ENCODE measurements around the gene RGSL1. TPM values are rescaled to one million over a fixed set of nuclear protein-coding genes. Genes with fewer than 3 reads are reported as not detected.
"Not testable (repeated sequence)": the region's sequence is repeated elsewhere in the genome, so short reads cannot be mapped to it uniquely, and the experiment has no call there.

The RGSL1 gene
- total and polyA plus RNA-seq, 2 donors, result 0.02 TPM; not detected in 1

DNA sequence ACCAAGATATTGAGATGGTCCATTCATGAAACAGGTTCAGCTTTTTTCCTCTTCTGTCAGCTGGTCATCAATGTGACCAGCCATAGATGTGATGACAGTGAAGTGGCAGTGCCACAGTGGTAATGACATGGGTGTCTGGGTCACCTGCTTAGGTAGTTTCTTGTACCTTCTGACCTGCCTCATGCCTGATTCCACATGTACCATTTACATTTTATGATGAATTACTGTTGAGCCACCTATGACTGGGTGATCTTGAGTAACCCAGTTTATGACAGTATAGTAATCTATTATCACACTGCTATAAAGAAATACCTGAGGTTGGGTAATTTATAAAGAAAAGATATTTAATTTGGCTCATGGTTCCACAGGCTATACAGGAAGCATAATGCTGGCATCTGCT lies 45.7 kb downstream of the RGSL1 start:
- Histone ChIP-seq H3K36me3 (ENCODE audit: control insufficient read depth in 2 of 2, insufficient read depth in 2 of 2, low read length in 1 of 2) (no peaks in the 10 kb centered on the region), H3K27ac (ENCODE audit: low read depth in 1 of 2, low read length in 1 of 2) (no peak overlapping the region), H3K4me1 (ENCODE audit: control insufficient read depth in 2 of 2, insufficient read depth in 2 of 2, low read length in 2 of 2) (no peaks in the 10 kb centered on the region), H3K27me3 (ENCODE audit: control insufficient read depth in 2 of 2, insufficient read depth in 1 of 2, low read length in 1 of 2) (no peaks in the 10 kb centered on the region), H3K9me3 (ENCODE audit: control insufficient read depth in 2 of 2, insufficient read depth in 1 of 2, low read length in 1 of 2) (no peaks in the 10 kb centered on the region), H3K4me3 (ENCODE audit: low read length in 2 of 2) (no peak overlapping the region)
- DNase-seq (ENCODE audit: low read depth in 6 of 9, low spot score in 9 of 9), result no peak

DNA sequence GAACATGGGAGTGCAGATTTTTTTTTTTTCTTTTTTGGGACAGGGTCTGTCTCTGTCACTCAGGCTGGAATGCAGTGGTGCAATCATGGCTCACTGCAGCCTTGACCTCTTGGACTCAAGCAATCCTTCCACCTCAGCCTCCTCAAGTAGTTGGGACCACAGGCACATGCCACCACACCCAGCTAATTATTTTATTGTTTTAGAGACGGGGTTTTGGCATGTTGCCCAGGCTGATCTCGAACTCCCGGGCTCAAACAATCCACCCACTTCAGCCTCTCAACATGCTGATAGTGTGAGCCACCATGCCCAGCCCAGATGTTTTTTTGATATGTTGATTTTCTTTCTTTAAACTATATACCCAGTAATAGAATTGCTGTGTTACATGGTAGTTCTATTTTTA lies 57.7 kb downstream of the RGSL1 start:
- no peak overlapping the region for H3K4me3 ChIP-seq (ENCODE audit: low read length in 2 of 2)
- H3K36me3 ChIP-seq (ENCODE audit: control insufficient read depth in 2 of 2, insufficient read depth in 2 of 2, low read length in 1 of 2), result no peaks in the 10 kb centered on the region
- 92% methylated on average over 3 of the region's 3 CpGs for WGBS
- no peaks in the 10 kb centered on the region for H3K4me1 ChIP-seq (ENCODE audit: control insufficient read depth in 2 of 2, insufficient read depth in 2 of 2, low read length in 2 of 2)
- H3K27ac ChIP-seq (ENCODE audit: low read depth in 1 of 2, low read length in 1 of 2), result no peak overlapping the region
- DNase-seq (ENCODE audit: low read depth in 6 of 9, low spot score in 9 of 9), result no peak
- H3K9me3 ChIP-seq (ENCODE audit: control insufficient read depth in 2 of 2, insufficient read depth in 1 of 2, low read length in 1 of 2), result no peaks in the 10 kb centered on the region
- no peaks in the 10 kb centered on the region for H3K27me3 ChIP-seq (ENCODE audit: control insufficient read depth in 2 of 2, insufficient read depth in 1 of 2, low read length in 1 of 2)

DNA sequence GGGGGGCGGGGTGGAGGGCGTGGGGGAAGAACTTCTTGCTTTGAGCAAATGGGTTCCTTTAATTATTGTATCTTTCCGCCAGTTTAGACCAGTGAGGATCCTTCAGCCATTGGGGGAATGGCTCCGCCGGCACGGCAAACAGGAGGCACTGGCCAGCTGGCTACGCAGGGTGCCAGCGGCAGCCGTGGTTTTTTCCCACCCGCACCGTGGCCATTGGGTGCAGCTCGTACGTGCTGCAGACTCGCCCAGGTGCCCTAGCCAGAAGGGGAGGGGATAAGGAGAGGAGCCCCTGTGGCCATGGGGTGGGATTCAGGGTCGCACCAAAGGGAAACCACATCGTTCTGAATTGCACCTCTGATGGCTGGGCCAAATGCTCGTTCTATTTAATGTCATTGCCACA lies 65.6 kb downstream of the RGSL1 start:
- no peak overlapping the region for H3K27ac ChIP-seq (ENCODE audit: low read depth in 1 of 2, low read length in 1 of 2)
- peaks cover 0 to 4% of the 10 kb centered on the region in 2 donors for H3K9me3 ChIP-seq (ENCODE audit: control insufficient read depth in 2 of 2, insufficient read depth in 1 of 2, low read length in 1 of 2)
- no peaks in the 10 kb centered on the region for H3K27me3 ChIP-seq (ENCODE audit: control insufficient read depth in 2 of 2, insufficient read depth in 1 of 2, low read length in 1 of 2)
- WGBS, result 88% methylated on average over 17 of the region's 17 CpGs
- H3K4me1 ChIP-seq (ENCODE audit: control insufficient read depth in 2 of 2, insufficient read depth in 2 of 2, low read length in 2 of 2), result no peaks in the 10 kb centered on the region
- DNase-seq (ENCODE audit: low read depth in 6 of 9, low spot score in 9 of 9), result no peak
- no peaks in the 10 kb centered on the region for H3K36me3 ChIP-seq (ENCODE audit: control insufficient read depth in 2 of 2, insufficient read depth in 2 of 2, low read length in 1 of 2)
- H3K4me3 ChIP-seq (ENCODE audit: low read length in 2 of 2), result no peak overlapping the region

DNA sequence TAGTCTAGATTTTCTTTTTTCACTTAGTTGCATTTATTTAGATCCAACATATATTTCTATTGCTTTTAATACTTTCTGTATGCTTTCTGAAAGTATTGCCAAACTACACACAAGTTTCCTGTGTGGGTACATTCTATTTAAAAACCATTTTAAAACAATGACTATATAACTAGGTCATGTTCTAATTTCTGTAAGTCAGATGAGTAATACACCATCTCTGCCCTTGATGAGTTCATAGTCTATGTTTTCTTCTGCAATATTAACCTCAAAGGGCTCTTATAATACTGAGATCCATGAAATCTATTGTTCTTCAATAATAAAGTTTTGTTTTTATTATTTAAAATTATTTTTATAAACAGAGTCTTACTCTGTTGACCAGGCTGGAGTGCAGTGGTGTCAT lies 70.8 kb downstream of the RGSL1 start:
- Histone ChIP-seq H3K9me3 (ENCODE audit: control insufficient read depth in 2 of 2, insufficient read depth in 1 of 2, low read length in 1 of 2) (no peaks in the 10 kb centered on the region), H3K27ac (ENCODE audit: low read depth in 1 of 2, low read length in 1 of 2) (no peak overlapping the region), H3K4me3 (ENCODE audit: low read length in 2 of 2) (no peak overlapping the region), H3K27me3 (ENCODE audit: control insufficient read depth in 2 of 2, insufficient read depth in 1 of 2, low read length in 1 of 2) (no peaks in the 10 kb centered on the region), H3K36me3 (ENCODE audit: control insufficient read depth in 2 of 2, insufficient read depth in 2 of 2, low read length in 1 of 2) (no peaks in the 10 kb centered on the region), H3K4me1 (ENCODE audit: control insufficient read depth in 2 of 2, insufficient read depth in 2 of 2, low read length in 2 of 2) (no peaks in the 10 kb centered on the region)
- DNase-seq (ENCODE audit: low read depth in 6 of 9, low spot score in 9 of 9), result no peak

DNA sequence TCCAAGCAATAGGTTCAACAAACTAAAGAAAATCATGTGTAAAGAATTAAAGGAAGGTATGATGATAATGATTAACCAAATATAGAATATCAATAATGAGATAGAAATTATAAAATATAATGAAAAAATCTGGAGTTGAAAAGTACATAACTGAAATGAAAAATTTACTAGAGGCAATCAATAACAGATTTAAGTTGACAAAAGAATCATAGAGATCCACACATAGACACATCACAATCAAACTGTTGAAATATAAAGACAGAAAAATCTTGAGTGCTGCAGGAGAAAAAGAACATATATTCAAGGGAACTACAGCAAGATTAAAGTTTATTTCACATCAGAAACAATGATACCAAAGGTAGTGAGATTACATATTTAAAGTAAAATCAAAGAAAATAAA lies 75.4 kb downstream of the RGSL1 start:
- no peak for DNase-seq (ENCODE audit: low read depth in 6 of 9, low spot score in 9 of 9)
- no peaks in the 10 kb centered on the region for H3K9me3 ChIP-seq (ENCODE audit: control insufficient read depth in 2 of 2, insufficient read depth in 1 of 2, low read length in 1 of 2)
- no peaks in the 10 kb centered on the region for H3K27me3 ChIP-seq (ENCODE audit: control insufficient read depth in 2 of 2, insufficient read depth in 1 of 2, low read length in 1 of 2)
- no peaks in the 10 kb centered on the region for H3K36me3 ChIP-seq (ENCODE audit: control insufficient read depth in 2 of 2, insufficient read depth in 2 of 2, low read length in 1 of 2)
- H3K27ac ChIP-seq (ENCODE audit: low read depth in 1 of 2, low read length in 1 of 2), result no peak overlapping the region
- H3K4me1 ChIP-seq (ENCODE audit: control insufficient read depth in 2 of 2, insufficient read depth in 2 of 2, low read length in 2 of 2), result no peaks in the 10 kb centered on the region
- H3K4me3 ChIP-seq (ENCODE audit: low read length in 2 of 2), result no peak overlapping the region

DNA sequence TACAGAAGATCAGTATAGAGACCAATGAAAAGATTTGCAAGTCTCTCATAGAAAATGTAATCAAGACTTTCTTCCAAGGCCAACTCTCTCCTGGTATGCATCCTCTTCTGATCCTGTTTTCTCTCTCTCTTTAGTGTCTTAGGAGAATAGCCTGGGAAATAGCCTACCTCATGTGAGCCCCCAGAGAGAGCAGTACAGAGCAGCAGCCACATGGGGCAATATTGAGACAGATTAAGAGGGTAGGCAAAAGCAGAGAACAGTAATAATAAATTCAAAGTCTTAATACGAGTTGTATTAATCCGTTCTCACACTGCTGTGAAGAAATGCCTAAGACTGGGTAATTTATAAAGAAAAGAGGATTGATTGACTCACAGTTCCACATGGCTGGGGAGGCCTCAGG lies 77.7 kb downstream of the RGSL1 start:
- Histone ChIP-seq H3K27me3 (ENCODE audit: control insufficient read depth in 2 of 2, insufficient read depth in 1 of 2, low read length in 1 of 2) (no peaks in the 10 kb centered on the region), H3K9me3 (ENCODE audit: control insufficient read depth in 2 of 2, insufficient read depth in 1 of 2, low read length in 1 of 2) (no peaks in the 10 kb centered on the region), H3K27ac (ENCODE audit: low read depth in 1 of 2, low read length in 1 of 2) (no peak overlapping the region), H3K4me3 (ENCODE audit: low read length in 2 of 2) (no peak overlapping the region), H3K4me1 (ENCODE audit: control insufficient read depth in 2 of 2, insufficient read depth in 2 of 2, low read length in 2 of 2) (no peaks in the 10 kb centered on the region), H3K36me3 (ENCODE audit: control insufficient read depth in 2 of 2, insufficient read depth in 2 of 2, low read length in 1 of 2) (no peaks in the 10 kb centered on the region)
- no peak for DNase-seq (ENCODE audit: low read depth in 6 of 9, low spot score in 9 of 9)
- WGBS, result 87% methylated on average over 2 of the region's 2 CpGs

DNA sequence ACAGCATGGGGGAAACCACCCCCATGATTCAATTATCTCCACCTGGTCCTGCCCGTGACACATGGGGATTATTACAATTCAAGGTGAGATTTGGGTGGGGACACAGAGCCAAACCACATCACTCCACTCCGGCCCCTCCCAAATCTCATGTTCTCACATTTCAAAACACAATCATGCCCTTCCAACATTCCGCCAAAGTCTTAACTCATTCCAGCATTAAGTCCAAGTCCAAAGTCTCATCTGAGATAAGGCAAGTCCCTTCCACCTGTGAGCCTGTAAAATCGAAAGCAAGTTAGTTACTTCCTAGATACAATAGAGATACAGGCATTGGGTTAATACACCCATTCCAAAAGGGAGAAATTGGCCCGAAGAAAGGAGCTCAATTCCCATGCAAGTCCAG lies 78.3 kb downstream of the RGSL1 start:
- WGBS, result 92% methylated on average over 5 of the region's 5 CpGs
- H3K4me3 ChIP-seq (ENCODE audit: low read length in 2 of 2); H3K27me3 ChIP-seq (ENCODE audit: control insufficient read depth in 2 of 2, insufficient read depth in 1 of 2, low read length in 1 of 2); DNase-seq (ENCODE audit: low read depth in 6 of 9, low spot score in 9 of 9); H3K27ac ChIP-seq (ENCODE audit: low read depth in 1 of 2, low read length in 1 of 2); H3K36me3 ChIP-seq (ENCODE audit: control insufficient read depth in 2 of 2, insufficient read depth in 2 of 2, low read length in 1 of 2); H3K4me1 ChIP-seq (ENCODE audit: control insufficient read depth in 2 of 2, insufficient read depth in 2 of 2, low read length in 2 of 2); H3K9me3 ChIP-seq (ENCODE audit: control insufficient read depth in 2 of 2, insufficient read depth in 1 of 2, low read length in 1 of 2): not testable (repeated sequence)

DNA sequence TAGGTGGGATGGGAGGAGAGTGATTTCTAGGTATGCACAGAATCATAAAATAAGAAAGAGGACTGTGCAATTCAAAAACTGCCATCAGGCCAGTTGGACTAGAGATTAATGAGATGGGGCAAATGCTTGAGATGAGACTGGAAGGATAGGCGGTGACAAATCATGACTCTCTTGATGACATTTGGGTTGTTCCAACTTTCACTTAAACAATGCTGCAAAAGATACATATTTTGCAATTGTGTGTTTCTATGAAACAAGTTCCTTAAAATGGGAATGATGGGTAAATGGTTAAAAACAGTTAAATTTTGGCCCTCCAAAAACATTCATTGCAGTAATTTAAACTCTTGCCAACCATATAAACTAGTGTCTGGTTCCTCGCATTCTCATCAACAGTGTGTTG lies 84.0 kb downstream of the RGSL1 start:
- H3K27me3 ChIP-seq (ENCODE audit: control insufficient read depth in 2 of 2, insufficient read depth in 1 of 2, low read length in 1 of 2), result no peaks in the 10 kb centered on the region
- no peak overlapping the region for H3K27ac ChIP-seq (ENCODE audit: low read depth in 1 of 2, low read length in 1 of 2)
- 98% methylated on average over 2 of the region's 2 CpGs for WGBS
- H3K4me1 ChIP-seq (ENCODE audit: control insufficient read depth in 2 of 2, insufficient read depth in 2 of 2, low read length in 2 of 2), result no peaks in the 10 kb centered on the region
- no peak overlapping the region for H3K4me3 ChIP-seq (ENCODE audit: low read length in 2 of 2)
- H3K9me3 ChIP-seq (ENCODE audit: control insufficient read depth in 2 of 2, insufficient read depth in 1 of 2, low read length in 1 of 2), result no peaks in the 10 kb centered on the region
- DNase-seq (ENCODE audit: low read depth in 6 of 9, low spot score in 9 of 9), result no peak
- no peaks in the 10 kb centered on the region for H3K36me3 ChIP-seq (ENCODE audit: control insufficient read depth in 2 of 2, insufficient read depth in 2 of 2, low read length in 1 of 2)

DNA sequence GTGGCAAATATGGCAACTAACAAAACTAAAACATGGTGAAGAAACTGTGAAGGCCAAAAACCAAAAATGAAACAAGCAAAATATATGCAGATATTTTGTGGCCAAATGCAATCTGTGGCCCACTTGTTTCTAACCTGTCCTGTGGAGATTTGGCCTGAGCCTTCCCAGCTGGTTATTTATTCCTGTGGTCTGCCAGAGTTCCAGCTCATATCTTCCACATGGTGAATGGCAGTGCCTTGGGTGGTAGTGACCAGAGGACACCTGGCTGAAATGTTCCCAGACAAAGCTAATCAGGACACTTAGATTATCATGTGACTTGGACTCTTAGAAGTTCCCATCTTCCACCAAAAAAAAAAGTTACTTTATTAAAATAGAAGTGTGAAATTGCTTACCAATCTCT lies 99.4 kb downstream of the RGSL1 start:
- Histone ChIP-seq H3K27me3 (ENCODE audit: control insufficient read depth in 2 of 2, insufficient read depth in 1 of 2, low read length in 1 of 2) (no peaks in the 10 kb centered on the region), H3K27ac (ENCODE audit: low read depth in 1 of 2, low read length in 1 of 2) (no peak overlapping the region), H3K9me3 (ENCODE audit: control insufficient read depth in 2 of 2, insufficient read depth in 1 of 2, low read length in 1 of 2) (peaks cover 0 to 1% of the 10 kb centered on the region in 2 donors), H3K4me3 (ENCODE audit: low read length in 2 of 2) (no peak overlapping the region), H3K36me3 (ENCODE audit: control insufficient read depth in 2 of 2, insufficient read depth in 2 of 2, low read length in 1 of 2) (no peaks in the 10 kb centered on the region), H3K4me1 (ENCODE audit: control insufficient read depth in 2 of 2, insufficient read depth in 2 of 2, low read length in 2 of 2) (no peaks in the 10 kb centered on the region)
- DNase-seq (ENCODE audit: low read depth in 6 of 9, low spot score in 9 of 9), result no peak

DNA sequence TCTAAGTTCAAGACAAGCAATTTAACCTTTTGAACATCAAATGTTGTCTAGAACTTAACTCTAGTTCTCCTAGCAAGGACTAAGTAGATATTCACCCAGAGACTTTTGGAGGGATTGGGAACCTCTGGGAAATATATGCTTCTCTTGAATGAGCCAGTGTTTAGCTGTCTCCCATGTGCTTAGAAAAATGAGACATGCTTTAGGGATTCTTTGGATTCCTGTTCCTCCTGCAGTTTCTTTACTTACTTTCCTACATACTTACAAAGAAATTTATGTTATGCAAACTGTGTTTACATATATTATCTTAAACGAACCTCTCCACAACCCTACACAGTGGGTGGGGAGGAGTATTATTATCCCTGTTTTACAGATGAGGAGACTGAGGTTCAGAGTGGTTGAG lies 99.9 kb downstream of the RGSL1 start:
- H3K27ac ChIP-seq (ENCODE audit: low read depth in 1 of 2, low read length in 1 of 2), result no peak overlapping the region
- DNase-seq (ENCODE audit: low read depth in 6 of 9, low spot score in 9 of 9), result no peak
- WGBS, result 82% methylated on average over 1 of the region's 1 CpG
- H3K9me3 ChIP-seq (ENCODE audit: control insufficient read depth in 2 of 2, insufficient read depth in 1 of 2, low read length in 1 of 2), result peaks cover 0 to 1% of the 10 kb centered on the region in 2 donors
- H3K27me3 ChIP-seq (ENCODE audit: control insufficient read depth in 2 of 2, insufficient read depth in 1 of 2, low read length in 1 of 2), result no peaks in the 10 kb centered on the region
- H3K36me3 ChIP-seq (ENCODE audit: control insufficient read depth in 2 of 2, insufficient read depth in 2 of 2, low read length in 1 of 2), result no peaks in the 10 kb centered on the region
- H3K4me3 ChIP-seq (ENCODE audit: low read length in 2 of 2), result no peak overlapping the region
- no peaks in the 10 kb centered on the region for H3K4me1 ChIP-seq (ENCODE audit: control insufficient read depth in 2 of 2, insufficient read depth in 2 of 2, low read length in 2 of 2)

Measured in thymus (tissue), 11 donors.